Caco-2 (cell line): ENCODE data around the gene NALCN. TPM values are rescaled to one million over a fixed set of nuclear protein-coding genes. Genes with fewer than 3 reads are reported as not detected.

ENCODE experiments used
- BruUV-seq: library from RNA; stranded (reverse); fragments of 400-500 nt; replicated peaks from 2 replicates; lab custom pipeline; 2021; lab: Mats Ljungman, UMichigan
- CTCF ChIA-PET: fragments of 300-600 bp; sonication (Branson Sonifier 250); formaldehyde crosslinking; loops from one replicate; lab custom pipeline; 2022; ENCODE audit warnings: antibody characterized with exemption; lab: Charles Lee
- POLR2A ChIA-PET: fragments of 300-600 bp; sonication (Branson Sonifier 250); formaldehyde crosslinking; loops from one replicate; lab custom pipeline; 2022; ENCODE audit warnings: antibody characterized with exemption; lab: Charles Lee
- DNase-seq, 2 experiments: peaks; one replicate each; pipeline versions ENCODE4 v3.0.0 to v3.0.0-alpha.2; 2020 to 2022
- H3K27me3 ChIP-seq: replicated peaks from 2 replicates; pipeline ENCODE4 v1.6.0; 2011; ENCODE audit warnings: low read length; ENCODE audit not compliant: control insufficient read depth, insufficient read depth
- H3K36me3 ChIP-seq: 2 replicates; pipeline ENCODE4 v1.5.1; 2011; ENCODE audit warnings: low read length; ENCODE audit not compliant: control insufficient read depth, insufficient read depth
- H3K4me1 ChIP-seq: fragments of 250-450 bp; sonication (Bioruptor Pico); 2 replicates; pipeline ENCODE4 v1.5.1; 2020; ENCODE audit warnings: mild to moderate bottlenecking
- H3K4me3 ChIP-seq: 2 replicates; pipeline ENCODE4 v1.5.1; 2011; ENCODE audit warnings: low read depth, mild to moderate bottlenecking, control low read depth, low read length
- H3K9me3 ChIP-seq: fragments of 250-450 bp; sonication (Bioruptor Pico); 2 replicates; pipeline ENCODE4 v1.5.1; 2020; ENCODE audit warnings: mild to moderate bottlenecking, moderate library complexity
- H3K27ac Mint-ChIP-seq: one replicate; pipeline ENCODE4 v1.8.0; 2022; ENCODE audit warnings: mixed read lengths; ENCODE audit not compliant: unreplicated experiment
- H3K27me3 Mint-ChIP-seq: one replicate; pipeline ENCODE4 v1.8.0; 2022; ENCODE audit warnings: mixed read lengths; ENCODE audit not compliant: insufficient read depth, unreplicated experiment
- H3K36me3 Mint-ChIP-seq: one replicate; pipeline ENCODE4 v1.8.0; 2022; ENCODE audit warnings: mild to moderate bottlenecking, mixed read lengths; ENCODE audit not compliant: insufficient read depth, unreplicated experiment
- H3K4me1 Mint-ChIP-seq: one replicate; pipeline ENCODE4 v1.8.0; 2022; ENCODE audit warnings: low read depth, mixed read lengths; ENCODE audit not compliant: unreplicated experiment
- H3K4me3 Mint-ChIP-seq: one replicate; pipeline ENCODE4 v1.8.0; 2022; ENCODE audit warnings: mild to moderate bottlenecking, moderate library complexity, mixed read lengths; ENCODE audit not compliant: unreplicated experiment
- H3K9me3 Mint-ChIP-seq: one replicate; pipeline ENCODE4 v1.8.0; 2022; ENCODE audit warnings: mixed read lengths; ENCODE audit not compliant: unreplicated experiment
- CTCF ChIP-seq, 2 experiments: fragments of 200-600 bp in 1 of 2; IDR thresholded peaks; 1 replicate in 1 of 2; 2 replicates in 1 of 2; pipeline versions ENCODE4 v1.5.1 to v1.8.0; 2011 to 2022; ENCODE audit warnings: antibody characterized with exemption in 1 of 2, control low read depth in 1 of 2, inconsistent platforms in 1 of 2, low read depth in 1 of 2, low read length in 1 of 2, mild to moderate bottlenecking in 1 of 2, moderate library complexity in 1 of 2; ENCODE audit not compliant: insufficient read depth in 1 of 2, severe bottlenecking in 1 of 2, unreplicated experiment in 1 of 2
- intact Hi-C: fragments of 100-400 bp; cut with micrococcal nuclease; formaldehyde crosslinking; loops from one replicate; pipeline ENCODE4 v1.10.0; 2022; ENCODE audit not compliant: unreplicated experiment
- total RNA-seq: library from RNA; stranded (reverse); gene quantifications from 2 replicates; pipeline ENCODE4 v1.2.3, GENCODE V29; 2022

NALCN gene
- total RNA-seq, 1 experiment from 2014 or later: not detected

GRCh38 chr13:101149735-101150384 is 266.4 kb downstream of the NALCN start:
- H3K4me1 Mint-ChIP-seq: no peaks in the 10 kb centered on the region
- no peak overlapping the region for H3K4me3 Mint-ChIP-seq
- H3K36me3 Mint-ChIP-seq: no peaks in the 10 kb centered on the region
- H3K27ac Mint-ChIP-seq: no peak overlapping the region
- H3K27me3 Mint-ChIP-seq: peaks cover 39% of the 10 kb centered on the region
- no peaks in the 10 kb centered on the region for H3K9me3 Mint-ChIP-seq
- no TSS peak for BruUV-seq
- intact Hi-C loops: loop anchor here (2.0 kb wide), 1 partner anchor 325 kb away; no protein-coding TSS in a partner anchor
- peaks cover 2% of the 10 kb centered on the region; the same call in 1 of the 2 replicates for H3K27me3 ChIP-seq
- H3K36me3 ChIP-seq: no peaks in the 10 kb centered on the region
- peak in 1 of 2 experiments; percentile 25 for TF ChIP-seq CTCF (IDR thresholded peaks at IDR 0.05; ENCODE audit: insufficient read depth in 1 of 2, low read depth in 1 of 2, low read length in 1 of 2, severe bottlenecking in 1 of 2, unreplicated experiment in 1 of 2)
- CTCF ChIA-PET: no interaction called here
- no peaks in the 10 kb centered on the region for H3K4me1 ChIP-seq
- no peak overlapping the region for H3K4me3 ChIP-seq
- H3K9me3 ChIP-seq: no peaks in the 10 kb centered on the region
- POLR2A ChIA-PET: no interaction called here
- DNase-seq: no peak

GRCh38 chr13:101146101-101146898 is 270.0 kb downstream of the NALCN start:
- no peak for TF ChIP-seq CTCF (IDR thresholded peaks at IDR 0.05; ENCODE audit: insufficient read depth in 1 of 2, low read depth in 1 of 2, low read length in 1 of 2, severe bottlenecking in 1 of 2, unreplicated experiment in 1 of 2)
- no peaks in the 10 kb centered on the region for H3K36me3 Mint-ChIP-seq
- H3K4me1 Mint-ChIP-seq: no peaks in the 10 kb centered on the region
- ChIA-PET POLR2A (no interaction called here), CTCF (no interaction called here)
- peaks cover 33% of the 10 kb centered on the region for H3K27me3 Mint-ChIP-seq
- no peak for DNase-seq
- no peaks in the 10 kb centered on the region for H3K9me3 ChIP-seq
- H3K4me3 ChIP-seq: no peak overlapping the region
- H3K9me3 Mint-ChIP-seq: no peaks in the 10 kb centered on the region
- BruUV-seq: no TSS peak
- H3K27ac Mint-ChIP-seq: no peak overlapping the region
- intact Hi-C loops: no loop called here
- no peaks in the 10 kb centered on the region for H3K4me1 ChIP-seq
- peaks cover 2% of the 10 kb centered on the region; the same call in 1 of the 2 replicates for H3K27me3 ChIP-seq
- no peak overlapping the region for H3K4me3 Mint-ChIP-seq
- H3K36me3 ChIP-seq: no peaks in the 10 kb centered on the region

GRCh38 chr13:101144808-101145419 is 271.4 kb downstream of the NALCN start:
- peak; percentile 53 to 63 for TF ChIP-seq CTCF (IDR thresholded peaks at IDR 0.05; ENCODE audit: insufficient read depth in 1 of 2, low read depth in 1 of 2, low read length in 1 of 2, severe bottlenecking in 1 of 2, unreplicated experiment in 1 of 2)
- H3K9me3 Mint-ChIP-seq: no peaks in the 10 kb centered on the region
- no peaks in the 10 kb centered on the region for H3K9me3 ChIP-seq
- ChIA-PET POLR2A (no interaction called here), CTCF (interaction anchor here (0.6 to 1.3 kb wide), 6 partner anchors 17 to 1411 kb away, joined by 3 to 23 read pairs (median 4); no protein-coding TSS in a partner anchor)
- no peak overlapping the region for H3K4me3 ChIP-seq
- no TSS peak for BruUV-seq
- intact Hi-C loops: loop anchor here (1.0 to 2.0 kb wide), 6 partner anchors 57 to 946 kb away; no protein-coding TSS in a partner anchor
- H3K27me3 Mint-ChIP-seq: peaks cover 29% of the 10 kb centered on the region
- H3K27me3 ChIP-seq: peaks cover 2% of the 10 kb centered on the region; the same call in 1 of the 2 replicates
- H3K4me1 Mint-ChIP-seq: no peaks in the 10 kb centered on the region
- no peak overlapping the region for H3K4me3 Mint-ChIP-seq
- H3K36me3 ChIP-seq: no peaks in the 10 kb centered on the region
- H3K36me3 Mint-ChIP-seq: no peaks in the 10 kb centered on the region
- DNase-seq: peak in 1 of 2 experiments; percentile 47
- no peaks in the 10 kb centered on the region for H3K4me1 ChIP-seq
- no peak overlapping the region for H3K27ac Mint-ChIP-seq
